HuH-7.5 (cell line): ENCODE data around the gene ADAM17.

Experiments used
- DNase-seq: peaks from one replicate; pipeline ENCODE4 v3.0.0; 2011; ENCODE audit warnings: low spot score

ADAM17 gene

GRCh38 chr2:9471206-9471605 lies 84.4 kb downstream of the ADAM17 start:
- DNase-seq: no peak

GRCh38 chr2:9467687-9468086 lies 87.9 kb downstream of the ADAM17 start:
- DNase-seq: no peak

DNA sequence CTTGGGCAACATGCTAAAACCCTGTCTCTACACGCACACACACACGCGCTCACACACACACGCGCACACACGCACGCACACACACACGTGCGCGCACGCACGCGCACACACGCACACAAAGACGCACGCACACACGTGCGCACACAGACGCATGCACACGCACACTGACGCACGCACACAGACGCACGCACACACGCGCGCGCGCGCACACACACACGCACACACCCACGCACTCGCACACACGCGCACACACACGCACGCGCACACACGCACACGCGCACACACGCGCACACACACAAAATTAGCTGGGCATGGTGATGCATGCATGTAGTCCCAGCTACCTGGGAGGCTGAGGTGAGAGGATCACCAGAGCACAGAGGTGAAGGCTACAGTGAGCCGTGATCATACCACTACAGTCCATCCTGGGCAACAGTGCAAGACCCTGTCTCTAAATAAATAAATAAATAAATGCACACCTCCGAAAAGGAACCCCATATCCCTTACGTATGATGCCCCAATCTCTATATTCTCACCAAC lies 89.4 kb downstream of the ADAM17 start:
- DNase-seq: no peak

DNA sequence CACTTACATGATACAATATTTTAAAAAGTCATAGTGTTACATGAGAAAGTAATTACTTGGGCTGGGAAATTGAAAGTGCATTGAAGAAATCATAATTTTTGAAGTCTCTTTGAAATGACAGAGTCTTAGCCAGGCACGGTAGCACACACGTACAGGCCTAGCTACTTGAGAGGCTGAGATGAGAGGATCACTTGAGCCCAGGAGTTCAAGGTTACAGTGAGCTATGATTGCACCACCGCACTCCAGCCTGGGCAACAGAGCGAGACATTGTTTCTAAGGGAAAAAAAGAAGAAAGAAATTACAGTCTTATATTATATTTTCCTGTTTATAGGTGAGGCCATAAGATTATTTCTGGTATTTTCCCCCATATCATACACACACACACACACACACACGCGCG lies 90.5 kb downstream of the ADAM17 start:
- no peak for DNase-seq

DNA sequence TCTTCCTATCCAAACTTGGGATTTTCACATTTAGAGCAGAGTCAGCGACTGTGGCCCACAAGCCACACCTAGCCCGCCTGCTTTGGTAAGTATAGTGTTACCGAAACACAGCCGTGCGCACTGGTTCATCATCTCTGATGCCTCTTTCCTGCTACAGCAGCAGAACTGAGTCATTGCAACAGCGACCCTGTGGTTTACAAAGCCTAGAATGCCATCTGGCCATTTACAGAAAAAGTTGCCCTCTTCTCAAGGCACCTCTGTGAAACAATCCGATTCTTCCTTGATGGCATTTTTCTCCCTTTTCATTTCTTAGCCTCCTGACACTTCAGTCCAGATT lies 92.0 kb downstream of the ADAM17 start:
- DNase-seq: no peak

DNA sequence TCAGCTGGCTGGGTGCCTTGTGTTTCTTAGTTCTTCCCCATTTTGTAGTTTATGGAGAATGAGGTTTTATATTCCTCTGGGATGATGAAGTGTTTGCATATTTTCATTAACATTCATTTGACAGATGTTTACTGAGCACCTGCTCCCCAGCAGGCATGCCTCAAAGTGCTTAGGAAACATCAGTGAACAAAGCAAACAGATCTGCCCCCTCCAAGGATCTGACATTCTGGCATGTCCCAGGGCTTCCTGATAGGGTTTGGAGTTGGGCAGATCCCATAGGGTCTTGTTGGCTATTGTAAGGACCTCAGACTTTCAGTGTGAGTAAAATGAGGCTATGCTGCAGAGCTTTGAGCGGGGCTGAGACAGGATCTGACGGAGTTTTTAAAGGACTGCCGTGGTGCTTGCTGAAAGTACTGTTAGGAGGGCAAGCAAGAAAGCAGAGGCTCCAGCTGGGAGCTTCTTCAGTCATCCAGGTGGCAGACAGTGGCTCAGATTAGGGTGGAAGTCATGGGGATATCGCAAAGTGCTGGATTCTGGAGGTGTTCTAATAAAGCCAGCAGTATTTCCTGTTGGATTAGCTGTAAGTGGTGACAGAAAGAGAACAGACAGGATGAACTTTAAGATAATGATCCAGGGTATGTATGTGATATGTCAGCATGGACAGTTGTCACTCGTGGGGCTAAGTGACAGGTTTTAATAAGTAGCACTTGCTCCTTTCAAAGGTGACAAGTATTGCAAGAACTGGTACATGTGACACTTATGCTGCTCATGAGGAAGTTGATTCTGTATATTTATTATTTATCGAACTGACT lies 92.5 kb downstream of the ADAM17 start:
- DNase-seq: no peak

- no peak for DNase-seq
Measured at GRCh38 chr2:9462313-9462712, 93.3 kb downstream of the ADAM17 start.

GRCh38 chr2:9461079-9461478 lies 94.6 kb downstream of the ADAM17 start:
- DNase-seq: no peak

DNA sequence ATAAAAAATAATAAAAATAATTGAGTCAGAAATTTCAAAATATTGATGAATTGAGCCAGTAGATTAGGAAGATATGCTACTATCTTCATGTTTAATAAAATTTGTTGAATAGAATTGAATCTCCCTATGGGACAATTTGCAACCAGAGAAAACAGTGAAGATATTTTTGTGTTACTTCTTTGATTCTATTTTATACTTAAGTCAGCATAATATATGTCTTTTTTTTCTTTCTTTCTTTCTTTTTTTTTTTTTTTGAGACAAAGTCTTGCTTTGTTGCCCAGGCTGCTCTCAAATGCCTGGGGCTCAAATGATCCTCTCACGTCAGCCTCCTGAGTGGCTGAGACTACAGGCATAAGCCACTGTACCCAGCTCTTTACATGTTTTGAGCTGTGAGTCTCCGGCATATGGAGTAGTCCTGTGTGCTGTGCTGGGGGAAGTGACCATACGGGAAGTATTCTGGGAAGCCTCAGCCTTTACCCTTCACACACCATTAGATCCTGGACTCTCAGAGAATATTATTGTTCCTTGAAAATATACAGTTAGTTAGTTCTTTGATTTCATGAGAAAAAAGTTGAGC lies 95.1 kb downstream of the ADAM17 start:
- DNase-seq: no peak

DNA sequence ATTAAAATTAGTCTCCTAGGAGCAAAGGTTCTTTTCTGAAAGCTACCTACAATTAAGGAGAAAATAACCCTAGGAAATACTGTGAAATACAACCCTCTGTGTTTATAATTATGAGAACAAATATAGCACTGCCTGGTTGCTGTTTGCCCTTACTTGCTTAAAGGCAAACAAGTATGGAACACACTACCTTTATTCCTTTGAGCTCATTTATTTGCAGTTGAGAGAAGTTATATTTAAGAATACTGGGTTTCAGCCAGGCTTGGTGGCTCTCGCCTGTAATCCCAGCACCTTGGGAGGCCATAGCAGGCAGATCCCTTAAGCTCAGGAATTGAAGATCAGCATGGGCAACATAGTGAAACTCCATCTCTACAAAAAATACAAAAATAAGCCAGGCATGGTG lies 104.4 kb downstream of the ADAM17 start:
- no peak for DNase-seq

DNA sequence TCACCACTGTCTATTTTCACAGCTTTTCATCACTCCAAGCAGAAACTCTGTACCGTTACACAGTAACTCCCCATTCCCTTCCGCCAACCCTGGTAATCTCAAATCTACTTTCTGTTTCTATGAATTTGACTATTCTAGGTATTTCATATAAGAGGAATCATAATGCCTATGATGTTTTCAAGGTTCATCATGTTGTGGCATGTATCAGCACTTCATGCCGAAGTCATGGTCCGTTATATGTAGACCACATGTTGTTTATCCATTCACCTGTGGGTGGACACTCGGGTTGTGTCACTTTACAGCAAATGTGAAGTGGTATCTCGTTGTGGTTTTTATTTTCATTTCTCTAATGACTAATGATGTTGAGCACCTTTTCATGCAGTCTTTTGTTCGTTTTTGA lies 110.5 kb downstream of the ADAM17 start:
- no peak for DNase-seq

DNA sequence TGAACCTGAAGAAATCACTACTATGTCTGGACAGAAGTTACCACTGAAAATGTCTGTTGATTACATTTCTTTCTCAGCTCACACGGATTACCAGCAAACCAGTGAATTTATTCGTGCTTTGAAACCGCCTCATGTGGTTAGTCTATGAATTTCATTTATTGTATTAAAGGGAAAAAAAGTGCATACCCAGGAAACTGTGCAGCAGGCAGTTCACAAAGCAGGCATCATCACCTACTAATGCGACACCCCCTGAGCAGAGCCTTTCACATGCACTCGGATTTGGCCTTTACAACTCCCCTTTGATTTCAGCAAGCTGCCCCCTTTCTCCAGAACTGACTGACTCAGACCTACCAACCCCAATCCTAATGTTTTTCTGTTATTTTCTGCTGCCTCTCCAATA lies 112.1 kb downstream of the ADAM17 start:
- no peak for DNase-seq

- no peak for DNase-seq
Measured at GRCh38 chr2:9441556-9441955, 114.1 kb downstream of the ADAM17 start.

GRCh38 chr2:9440058-9440727 lies 115.4 kb downstream of the ADAM17 start:
- DNase-seq: no peak

DNA sequence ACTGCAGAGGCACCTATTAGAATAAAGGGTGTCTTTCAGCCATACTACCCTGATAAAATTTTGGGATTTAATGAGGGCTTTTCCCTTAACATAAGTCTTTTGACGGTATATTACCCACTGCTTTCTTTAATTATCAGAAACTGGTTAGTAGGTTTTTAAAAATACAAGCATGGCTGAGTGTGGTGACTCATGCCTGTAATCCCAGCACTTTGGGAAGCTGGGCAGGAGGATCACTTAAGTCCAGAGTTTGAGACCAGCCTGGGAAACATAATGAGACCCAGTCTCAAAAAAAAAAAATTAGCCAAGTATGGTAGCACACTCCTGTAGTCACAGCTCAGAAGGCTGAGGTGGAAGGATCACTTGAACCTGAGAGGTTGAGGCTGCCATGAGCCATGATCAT lies 116.1 kb downstream of the ADAM17 start:
- DNase-seq: no peak
